ENCODE measurements around the gene SYNGR4.

DNA sequence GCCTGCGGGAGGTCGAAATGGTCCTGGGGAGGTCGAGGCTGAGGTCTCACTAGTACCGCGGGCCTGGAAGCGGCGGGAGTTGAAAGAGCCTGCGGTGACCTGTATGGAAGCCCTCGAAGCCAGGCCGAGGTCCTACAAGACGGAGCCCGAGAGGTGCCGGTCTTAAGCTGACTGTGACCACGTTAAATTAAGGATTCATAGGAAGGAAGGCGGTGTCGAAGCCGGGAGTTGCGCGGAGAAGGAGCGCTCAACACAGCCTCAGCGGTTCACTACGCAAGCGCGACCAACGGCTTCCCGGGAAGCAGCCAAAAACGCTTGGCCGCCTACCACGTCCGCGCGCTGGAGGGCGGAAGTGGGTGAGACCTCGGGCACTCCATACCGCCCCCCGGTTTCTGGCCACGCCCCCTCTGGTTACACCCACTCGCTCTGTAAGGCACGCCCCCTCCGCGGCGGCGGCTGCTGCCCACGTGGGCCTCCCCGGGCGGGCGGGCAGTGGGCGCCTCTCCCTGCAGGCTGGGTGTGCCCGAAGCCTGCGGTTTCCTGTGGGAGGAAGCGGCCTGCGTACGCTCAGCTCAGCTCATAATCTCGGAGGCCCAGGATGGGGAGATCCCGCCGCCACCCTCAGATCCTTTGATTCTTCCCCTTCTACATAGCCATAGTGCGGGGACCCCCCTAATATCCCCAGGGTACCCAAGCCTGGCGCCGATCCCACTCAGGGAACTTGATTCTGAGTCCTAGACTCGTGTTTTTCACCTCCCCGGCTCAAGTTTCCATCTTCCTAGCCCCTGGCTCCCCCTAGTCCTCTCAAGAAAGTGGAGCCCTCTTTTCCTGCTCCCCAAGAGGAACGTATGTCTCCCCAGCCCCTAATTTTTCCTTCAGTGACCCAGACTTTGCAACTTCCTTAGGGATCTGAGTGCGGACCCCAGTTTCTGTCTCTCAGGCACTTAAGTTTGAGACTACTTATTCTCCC lies 42.3 kb upstream of the SYNGR4 start:
- no peak for TF ChIP-seq TCF4 (CRISPR knock-in tag; IDR thresholded peaks at IDR 0.05; ENCODE audit: borderline replicate concordance)
- no peak for TF ChIP-seq ZNF8 (CRISPR knock-in tag; IDR thresholded peaks at IDR 0.05)
- TF ChIP-seq ISL1 (CRISPR knock-in tag; IDR thresholded peaks at IDR 0.05), result no peak
- TF ChIP-seq GLIS3 (CRISPR knock-in tag; IDR thresholded peaks at IDR 0.05), result no peak
- TF ChIP-seq, protein P1, sequence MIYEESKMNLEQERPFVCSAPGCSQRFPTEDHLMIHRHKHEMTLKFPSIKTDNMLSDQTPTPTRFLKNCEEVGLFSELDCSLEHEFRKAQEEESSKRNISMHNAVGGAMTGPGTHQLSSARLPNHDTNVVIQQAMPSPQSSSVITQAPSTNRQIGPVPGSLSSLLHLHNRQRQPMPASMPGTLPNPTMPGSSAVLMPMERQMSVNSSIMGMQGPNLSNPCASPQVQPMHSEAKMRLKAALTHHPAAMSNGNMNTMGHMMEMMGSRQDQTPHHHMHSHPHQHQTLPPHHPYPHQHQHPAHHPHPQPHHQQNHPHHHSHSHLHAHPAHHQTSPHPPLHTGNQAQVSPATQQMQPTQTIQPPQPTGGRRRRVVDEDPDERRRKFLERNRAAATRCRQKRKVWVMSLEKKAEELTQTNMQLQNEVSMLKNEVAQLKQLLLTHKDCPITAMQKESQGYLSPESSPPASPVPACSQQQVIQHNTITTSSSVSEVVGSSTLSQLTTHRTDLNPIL (CRISPR knock-in tag; IDR thresholded peaks at IDR 0.05; ENCODE audit: low read depth), result no peak
- no peak for TF ChIP-seq ZFP3 (CRISPR knock-in tag; IDR thresholded peaks at IDR 0.05)
- TF ChIP-seq, protein P2, sequence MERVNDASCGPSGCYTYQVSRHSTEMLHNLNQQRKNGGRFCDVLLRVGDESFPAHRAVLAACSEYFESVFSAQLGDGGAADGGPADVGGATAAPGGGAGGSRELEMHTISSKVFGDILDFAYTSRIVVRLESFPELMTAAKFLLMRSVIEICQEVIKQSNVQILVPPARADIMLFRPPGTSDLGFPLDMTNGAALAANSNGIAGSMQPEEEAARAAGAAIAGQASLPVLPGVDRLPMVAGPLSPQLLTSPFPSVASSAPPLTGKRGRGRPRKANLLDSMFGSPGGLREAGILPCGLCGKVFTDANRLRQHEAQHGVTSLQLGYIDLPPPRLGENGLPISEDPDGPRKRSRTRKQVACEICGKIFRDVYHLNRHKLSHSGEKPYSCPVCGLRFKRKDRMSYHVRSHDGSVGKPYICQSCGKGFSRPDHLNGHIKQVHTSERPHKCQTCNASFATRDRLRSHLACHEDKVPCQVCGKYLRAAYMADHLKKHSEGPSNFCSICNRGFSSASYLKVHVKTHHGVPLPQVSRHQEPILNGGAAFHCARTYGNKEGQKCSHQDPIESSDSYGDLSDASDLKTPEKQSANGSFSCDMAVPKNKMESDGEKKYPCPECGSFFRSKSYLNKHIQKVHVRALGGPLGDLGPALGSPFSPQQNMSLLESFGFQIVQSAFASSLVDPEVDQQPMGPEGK (CRISPR knock-in tag; IDR thresholded peaks at IDR 0.05; ENCODE audit: borderline replicate concordance), result no peak
- no peak for TF ChIP-seq ARNTL (CRISPR knock-in tag; IDR thresholded peaks at IDR 0.05; ENCODE audit: borderline replicate concordance, low read depth)
- TF ChIP-seq, protein P3, sequence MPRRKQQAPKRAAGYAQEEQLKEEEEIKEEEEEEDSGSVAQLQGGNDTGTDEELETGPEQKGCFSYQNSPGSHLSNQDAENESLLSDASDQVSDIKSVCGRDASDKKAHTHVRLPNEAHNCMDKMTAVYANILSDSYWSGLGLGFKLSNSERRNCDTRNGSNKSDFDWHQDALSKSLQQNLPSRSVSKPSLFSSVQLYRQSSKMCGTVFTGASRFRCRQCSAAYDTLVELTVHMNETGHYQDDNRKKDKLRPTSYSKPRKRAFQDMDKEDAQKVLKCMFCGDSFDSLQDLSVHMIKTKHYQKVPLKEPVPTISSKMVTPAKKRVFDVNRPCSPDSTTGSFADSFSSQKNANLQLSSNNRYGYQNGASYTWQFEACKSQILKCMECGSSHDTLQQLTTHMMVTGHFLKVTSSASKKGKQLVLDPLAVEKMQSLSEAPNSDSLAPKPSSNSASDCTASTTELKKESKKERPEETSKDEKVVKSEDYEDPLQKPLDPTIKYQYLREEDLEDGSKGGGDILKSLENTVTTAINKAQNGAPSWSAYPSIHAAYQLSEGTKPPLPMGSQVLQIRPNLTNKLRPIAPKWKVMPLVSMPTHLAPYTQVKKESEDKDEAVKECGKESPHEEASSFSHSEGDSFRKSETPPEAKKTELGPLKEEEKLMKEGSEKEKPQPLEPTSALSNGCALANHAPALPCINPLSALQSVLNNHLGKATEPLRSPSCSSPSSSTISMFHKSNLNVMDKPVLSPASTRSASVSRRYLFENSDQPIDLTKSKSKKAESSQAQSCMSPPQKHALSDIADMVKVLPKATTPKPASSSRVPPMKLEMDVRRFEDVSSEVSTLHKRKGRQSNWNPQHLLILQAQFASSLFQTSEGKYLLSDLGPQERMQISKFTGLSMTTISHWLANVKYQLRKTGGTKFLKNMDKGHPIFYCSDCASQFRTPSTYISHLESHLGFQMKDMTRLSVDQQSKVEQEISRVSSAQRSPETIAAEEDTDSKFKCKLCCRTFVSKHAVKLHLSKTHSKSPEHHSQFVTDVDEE (CRISPR knock-in tag; IDR thresholded peaks at IDR 0.05), result no peak

Data from SK-N-SH treated with all-trans-retinoic acid at 6 μM for 48 hours (cell line).